ENCODE data around the gene ELOVL5. TPM values are rescaled to one million over a fixed set of nuclear protein-coding genes. Genes with fewer than 3 reads are reported as not detected.

The ELOVL5 gene
- total RNA-seq, 1 experiment from 2014 or later: 218 TPM

DNA sequence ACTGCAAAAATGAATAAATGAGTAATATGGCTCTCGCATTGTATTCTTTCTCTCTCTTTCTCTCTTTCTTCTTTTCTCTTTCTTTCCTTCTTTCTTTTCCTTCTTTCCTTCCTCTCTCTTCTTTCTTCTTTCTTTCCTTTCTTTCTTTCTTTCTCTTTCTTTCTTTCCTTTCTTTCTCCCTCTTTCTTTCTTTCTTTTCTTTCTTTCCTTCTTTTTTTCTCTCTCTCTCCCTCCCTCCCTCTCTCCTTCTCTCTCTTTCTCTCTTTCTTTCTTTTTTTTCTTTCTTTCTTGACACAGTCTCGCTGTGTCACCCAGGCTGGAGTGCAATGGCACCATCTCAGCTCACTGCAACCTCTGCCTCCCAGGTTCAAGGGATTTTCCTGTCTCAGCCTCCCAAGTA lies 20.3 kb upstream of the ELOVL5 start:
- no peaks in the 10 kb centered on the region for H3K27me3 ChIP-seq (ENCODE audit: control insufficient read depth, insufficient read depth, low read length)
- H3K36me3 ChIP-seq (ENCODE audit: control insufficient read depth, insufficient read depth, low read length): no peaks in the 10 kb centered on the region
- in situ Hi-C loops (cut with HindIII; ENCODE audit: low pct_unique_long_range_greater_than_20kb, low sequenced_read_pairs) (no loop called here), intact Hi-C loops (cut with micrococcal nuclease; ENCODE audit: unreplicated experiment) (no loop called here)
- no peaks in the 10 kb centered on the region for H3K9me3 ChIP-seq (ENCODE audit: control insufficient read depth, insufficient read depth, low read depth, low read length)
- DNase-seq (ENCODE audit: low read depth, low spot score): no peak
- no TSS peak for BruUV-seq (replicated peaks)
- H3K4me1 ChIP-seq (ENCODE audit: control insufficient read depth, insufficient read depth, low read length): no peaks in the 10 kb centered on the region
- POLR2A ChIA-PET: interaction anchor here (0.6 kb wide), 1 partner anchor 296 kb away, joined by 4 read pairs; no protein-coding TSS in a partner anchor
- H3K27ac ChIP-seq (ENCODE audit: low read length): no peak overlapping the region
- TF ChIP-seq TCF7L2 (IDR thresholded peaks at IDR 0.05; ENCODE audit: low read depth, low read length) (no peak), POLR2AphosphoS5 (IDR thresholded peaks at IDR 0.05; ENCODE audit: low read depth, low read length) (no peak)
- TF ChIP-seq, protein P1, sequence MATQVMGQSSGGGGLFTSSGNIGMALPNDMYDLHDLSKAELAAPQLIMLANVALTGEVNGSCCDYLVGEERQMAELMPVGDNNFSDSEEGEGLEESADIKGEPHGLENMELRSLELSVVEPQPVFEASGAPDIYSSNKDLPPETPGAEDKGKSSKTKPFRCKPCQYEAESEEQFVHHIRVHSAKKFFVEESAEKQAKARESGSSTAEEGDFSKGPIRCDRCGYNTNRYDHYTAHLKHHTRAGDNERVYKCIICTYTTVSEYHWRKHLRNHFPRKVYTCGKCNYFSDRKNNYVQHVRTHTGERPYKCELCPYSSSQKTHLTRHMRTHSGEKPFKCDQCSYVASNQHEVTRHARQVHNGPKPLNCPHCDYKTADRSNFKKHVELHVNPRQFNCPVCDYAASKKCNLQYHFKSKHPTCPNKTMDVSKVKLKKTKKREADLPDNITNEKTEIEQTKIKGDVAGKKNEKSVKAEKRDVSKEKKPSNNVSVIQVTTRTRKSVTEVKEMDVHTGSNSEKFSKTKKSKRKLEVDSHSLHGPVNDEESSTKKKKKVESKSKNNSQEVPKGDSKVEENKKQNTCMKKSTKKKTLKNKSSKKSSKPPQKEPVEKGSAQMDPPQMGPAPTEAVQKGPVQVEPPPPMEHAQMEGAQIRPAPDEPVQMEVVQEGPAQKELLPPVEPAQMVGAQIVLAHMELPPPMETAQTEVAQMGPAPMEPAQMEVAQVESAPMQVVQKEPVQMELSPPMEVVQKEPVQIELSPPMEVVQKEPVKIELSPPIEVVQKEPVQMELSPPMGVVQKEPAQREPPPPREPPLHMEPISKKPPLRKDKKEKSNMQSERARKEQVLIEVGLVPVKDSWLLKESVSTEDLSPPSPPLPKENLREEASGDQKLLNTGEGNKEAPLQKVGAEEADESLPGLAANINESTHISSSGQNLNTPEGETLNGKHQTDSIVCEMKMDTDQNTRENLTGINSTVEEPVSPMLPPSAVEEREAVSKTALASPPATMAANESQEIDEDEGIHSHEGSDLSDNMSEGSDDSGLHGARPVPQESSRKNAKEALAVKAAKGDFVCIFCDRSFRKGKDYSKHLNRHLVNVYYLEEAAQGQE (IDR thresholded peaks at IDR 0.05; ENCODE audit: insufficient read depth in 1 of 2, low read depth in 2 of 2, low read length in 1 of 2): no peak
- TF ChIP-seq, protein P2, sequence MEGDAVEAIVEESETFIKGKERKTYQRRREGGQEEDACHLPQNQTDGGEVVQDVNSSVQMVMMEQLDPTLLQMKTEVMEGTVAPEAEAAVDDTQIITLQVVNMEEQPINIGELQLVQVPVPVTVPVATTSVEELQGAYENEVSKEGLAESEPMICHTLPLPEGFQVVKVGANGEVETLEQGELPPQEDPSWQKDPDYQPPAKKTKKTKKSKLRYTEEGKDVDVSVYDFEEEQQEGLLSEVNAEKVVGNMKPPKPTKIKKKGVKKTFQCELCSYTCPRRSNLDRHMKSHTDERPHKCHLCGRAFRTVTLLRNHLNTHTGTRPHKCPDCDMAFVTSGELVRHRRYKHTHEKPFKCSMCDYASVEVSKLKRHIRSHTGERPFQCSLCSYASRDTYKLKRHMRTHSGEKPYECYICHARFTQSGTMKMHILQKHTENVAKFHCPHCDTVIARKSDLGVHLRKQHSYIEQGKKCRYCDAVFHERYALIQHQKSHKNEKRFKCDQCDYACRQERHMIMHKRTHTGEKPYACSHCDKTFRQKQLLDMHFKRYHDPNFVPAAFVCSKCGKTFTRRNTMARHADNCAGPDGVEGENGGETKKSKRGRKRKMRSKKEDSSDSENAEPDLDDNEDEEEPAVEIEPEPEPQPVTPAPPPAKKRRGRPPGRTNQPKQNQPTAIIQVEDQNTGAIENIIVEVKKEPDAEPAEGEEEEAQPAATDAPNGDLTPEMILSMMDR (IDR thresholded peaks at IDR 0.05): no peak
- CTCF ChIA-PET: no interaction called here
- no peak for ATAC-seq
- no peak overlapping the region for H3K4me3 ChIP-seq (ENCODE audit: low read depth in 2 of 2, low read length in 2 of 2)

DNA sequence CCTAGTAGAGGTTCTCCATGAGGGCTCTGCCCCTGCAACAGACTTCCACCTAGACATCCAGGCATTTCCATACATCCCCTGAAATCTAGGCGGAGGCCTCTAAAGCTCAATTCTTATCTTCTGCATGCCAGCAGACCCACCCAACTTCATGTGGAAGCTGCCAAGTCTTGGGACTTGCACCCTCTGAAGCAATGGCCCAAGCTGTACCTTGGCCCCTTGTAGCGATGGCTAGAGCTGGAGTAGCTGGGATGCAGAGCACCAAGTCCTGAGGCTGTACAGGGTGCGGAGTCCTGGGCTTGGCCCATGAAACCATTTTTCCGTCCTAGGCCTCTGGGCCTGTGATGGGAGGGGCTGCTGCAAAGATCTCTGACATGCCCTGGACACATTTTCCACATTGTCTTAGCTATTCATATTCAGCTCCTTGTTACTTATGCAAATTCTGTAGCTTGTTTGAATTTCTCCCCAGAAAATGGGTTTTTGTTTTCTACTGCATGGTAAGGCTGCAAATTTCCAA lies 17.4 kb upstream of the ELOVL5 start:
- no peaks in the 10 kb centered on the region for H3K9me3 ChIP-seq (ENCODE audit: control insufficient read depth, insufficient read depth, low read depth, low read length)
- H3K27ac ChIP-seq (ENCODE audit: low read length): no peak overlapping the region
- POLR2A ChIA-PET: no interaction called here
- peaks cover 10% of the 10 kb centered on the region for H3K4me1 ChIP-seq (ENCODE audit: control insufficient read depth, insufficient read depth, low read length)
- intact Hi-C loops (cut with micrococcal nuclease; ENCODE audit: unreplicated experiment): no loop called here
- no peak for ATAC-seq
- no peaks in the 10 kb centered on the region for H3K36me3 ChIP-seq (ENCODE audit: control insufficient read depth, insufficient read depth, low read length)
- in situ Hi-C loops (cut with HindIII; ENCODE audit: low pct_unique_long_range_greater_than_20kb, low sequenced_read_pairs): no loop called here
- DNase-seq (ENCODE audit: low read depth, low spot score): no peak
- TF ChIP-seq TCF7L2 (IDR thresholded peaks at IDR 0.05; ENCODE audit: low read depth, low read length) (no peak), POLR2AphosphoS5 (IDR thresholded peaks at IDR 0.05; ENCODE audit: low read depth, low read length) (no peak)
- TF ChIP-seq, protein P2 (IDR thresholded peaks at IDR 0.05): no peak
- TF ChIP-seq, protein P1 (IDR thresholded peaks at IDR 0.05; ENCODE audit: insufficient read depth in 1 of 2, low read depth in 2 of 2, low read length in 1 of 2): no peak
- no TSS peak for BruUV-seq (replicated peaks)
- H3K27me3 ChIP-seq (ENCODE audit: control insufficient read depth, insufficient read depth, low read length): no peaks in the 10 kb centered on the region
- CTCF ChIA-PET: no interaction called here
- H3K4me3 ChIP-seq (ENCODE audit: low read depth in 2 of 2, low read length in 2 of 2): no peak overlapping the region
